ENCODE results near the gene LPCAT2. TPM values are rescaled to one million over a fixed set of nuclear protein-coding genes. Genes with fewer than 3 reads are reported as not detected.

The LPCAT2 gene
- total and polyA plus RNA-seq, 7 donors = 1.0 to 4.3 (median 2.1) TPM

GRCh38 chr16:55623640-55624039, 114.8 kb downstream of the LPCAT2 start:
- WGBS, 3 donors = 71 to 97% (median 94%) methylated on average over 2 of the region's 2 CpGs
- H3K9me3 ChIP-seq = peaks cover 6% of the 10 kb centered on the region
- H3K27ac ChIP-seq = no peak overlapping the region
- ATAC-seq (no peak), DNase-seq (no peak)
- intact Hi-C loops (cut with DNase I) = no loop called here
- no peak overlapping the region for H3K4me3 ChIP-seq
- H3K4me1 ChIP-seq = no peaks in the 10 kb centered on the region
- no peaks in the 10 kb centered on the region for H3K27me3 ChIP-seq (ENCODE audit: insufficient read depth in 3 of 3, low read length in 2 of 3)
- no peak for TF ChIP-seq CTCF (IDR thresholded peaks at IDR 0.05)
- H3K36me3 ChIP-seq (ENCODE audit: insufficient read depth in 1 of 2, low read depth in 1 of 2) = no peaks in the 10 kb centered on the region

DNA sequence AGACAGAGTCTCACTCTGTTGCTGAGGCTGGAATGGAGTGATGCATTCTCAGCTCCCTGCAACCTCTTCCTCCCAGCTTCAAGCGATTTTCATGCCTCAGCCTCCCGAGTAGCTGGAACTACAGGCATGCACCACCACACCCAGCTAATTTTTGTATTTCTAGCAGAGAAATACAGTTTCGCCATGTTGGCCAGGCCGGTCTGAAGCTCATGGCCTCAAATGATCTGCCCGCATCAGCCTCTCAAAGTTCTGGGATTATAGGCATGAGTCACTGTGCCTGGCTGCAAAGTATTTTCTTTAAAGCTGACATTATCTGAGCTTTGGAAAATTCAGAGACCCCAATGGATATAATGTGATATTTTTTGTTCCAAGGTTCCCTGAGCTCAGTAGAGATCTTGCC, 115.8 kb downstream of the LPCAT2 start:
- 93 to 98% (median 94%) methylated on average over 5 of the region's 5 CpGs for WGBS, 3 donors
- Histone ChIP-seq H3K27me3 (ENCODE audit: insufficient read depth in 3 of 3, low read length in 2 of 3) (no peaks in the 10 kb centered on the region), H3K4me1 (no peaks in the 10 kb centered on the region), H3K27ac (no peak overlapping the region), H3K4me3 (no peak overlapping the region), H3K9me3 (peaks cover 6% of the 10 kb centered on the region), H3K36me3 (ENCODE audit: insufficient read depth in 1 of 2, low read depth in 1 of 2) (no peaks in the 10 kb centered on the region)
- intact Hi-C loops (cut with DNase I) = no loop called here
- no peak for TF ChIP-seq CTCF (IDR thresholded peaks at IDR 0.05)
- ATAC-seq (no peak), DNase-seq (no peak)

DNA sequence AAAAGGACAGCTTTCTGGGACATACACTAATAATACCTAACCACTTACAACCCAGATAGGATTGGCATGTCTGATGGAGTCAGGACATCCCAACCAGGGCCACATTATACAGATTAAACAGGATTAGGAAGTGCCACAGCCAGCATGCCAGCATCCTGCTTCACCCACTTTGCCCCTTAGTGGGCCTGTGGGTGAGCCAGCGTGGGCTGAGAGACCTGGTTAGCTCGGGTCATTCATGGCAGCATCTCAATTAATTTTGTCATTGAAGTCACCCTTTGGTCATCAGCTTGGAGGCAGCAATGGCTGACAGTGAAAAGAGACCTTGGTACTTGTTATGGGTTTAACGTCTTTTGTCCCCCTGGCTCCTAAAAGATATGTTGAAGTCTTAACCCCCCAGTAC, 117.0 kb downstream of the LPCAT2 start:
- no peak overlapping the region for H3K4me3 ChIP-seq
- no peaks in the 10 kb centered on the region for H3K36me3 ChIP-seq (ENCODE audit: insufficient read depth in 1 of 2, low read depth in 1 of 2)
- no peaks in the 10 kb centered on the region for H3K27me3 ChIP-seq (ENCODE audit: insufficient read depth in 3 of 3, low read length in 2 of 3)
- no peak overlapping the region for H3K27ac ChIP-seq
- no peak for DNase-seq
- no peaks in the 10 kb centered on the region for H3K9me3 ChIP-seq
- no peak for TF ChIP-seq CTCF (IDR thresholded peaks at IDR 0.05)
- 74 to 87% (median 83%) methylated on average over 3 of the region's 3 CpGs for WGBS, 3 donors
- ATAC-seq = no peak
- no peaks in the 10 kb centered on the region for H3K4me1 ChIP-seq
- intact Hi-C loops (cut with DNase I) = no loop called here

- Histone ChIP-seq H3K27me3 (ENCODE audit: insufficient read depth in 3 of 3, low read length in 2 of 3) (no peaks in the 10 kb centered on the region), H3K36me3 (ENCODE audit: insufficient read depth in 1 of 2, low read depth in 1 of 2) (no peaks in the 10 kb centered on the region), H3K9me3 (no peaks in the 10 kb centered on the region), H3K27ac (no peak overlapping the region), H3K4me3 (no peak overlapping the region), H3K4me1 (no peaks in the 10 kb centered on the region)
- no peak for TF ChIP-seq CTCF (IDR thresholded peaks at IDR 0.05)
- DNase-seq = no peak
- intact Hi-C loops (cut with DNase I) = no loop called here
- WGBS, 3 donors = 69 to 78% (median 69%) methylated on average over 6 of the region's 6 CpGs
- ATAC-seq = no peak
Measured at GRCh38 chr16:55628306-55628968, 119.6 kb downstream of the LPCAT2 start.

- no peaks in the 10 kb centered on the region for H3K9me3 ChIP-seq
- H3K27me3 ChIP-seq (ENCODE audit: insufficient read depth in 3 of 3, low read length in 2 of 3) = no peaks in the 10 kb centered on the region
- TF ChIP-seq CTCF (IDR thresholded peaks at IDR 0.05) = no peak
- H3K36me3 ChIP-seq (ENCODE audit: insufficient read depth in 1 of 2, low read depth in 1 of 2) = no peaks in the 10 kb centered on the region
- DNase-seq (no peak), ATAC-seq (no peak)
- H3K4me1 ChIP-seq = no peaks in the 10 kb centered on the region
- H3K27ac ChIP-seq = no peak overlapping the region
- no peak overlapping the region for H3K4me3 ChIP-seq
- intact Hi-C loops (cut with DNase I) = no loop called here
Measured at GRCh38 chr16:55630774-55631173, 121.9 kb downstream of the LPCAT2 start.
